OCI-LY7 (cell line): ENCODE data around the gene METTL1. TPM values are rescaled to one million over a fixed set of nuclear protein-coding genes. Genes with fewer than 3 reads are reported as not detected.

ENCODE experiments used
- BruUV-seq: library from RNA; stranded (reverse); fragments of 400-500 nt; replicated peaks from 2 replicates; lab custom pipeline; 2021; lab: Mats Ljungman, UMichigan
- CTCF ChIA-PET: fragments of 300-600 bp; sonication (Branson Sonifier 250); formaldehyde crosslinking; loops from one replicate; lab custom pipeline; 2022; ENCODE audit warnings: antibody characterized with exemption; ENCODE audit not compliant: unreplicated experiment; lab: Charles Lee
- POLR2A ChIA-PET: fragments of 300-600 bp; sonication (Branson Sonifier 250); formaldehyde crosslinking; loops from one replicate; lab custom pipeline; 2022; ENCODE audit warnings: antibody characterized with exemption; lab: Charles Lee
- DNase-seq: peaks from one replicate; pipeline ENCODE4 v3.0.0-alpha.2; 2015; ENCODE audit warnings: low spot score
- H2AFZ ChIP-seq: fragments of 200-600 bp; sonication (generic), shearing (Covaris generic); 2 replicates; pipeline ENCODE4 v1.6.1; 2014; ENCODE audit warnings: mild to moderate bottlenecking, antibody characterized with exemption, low read length, moderate library complexity
- H3K27ac ChIP-seq: fragments of 200-600 bp; sonication (generic); 2 replicates; pipeline ENCODE4 v1.5.1; 2014; ENCODE audit warnings: mixed run types, low read depth, mild to moderate bottlenecking, moderate library complexity, low read length, inconsistent platforms; ENCODE audit not compliant: poor library complexity, severe bottlenecking
- H3K36me3 ChIP-seq: fragments of 200-600 bp; sonication (generic); 2 replicates; pipeline ENCODE4 v1.6.1; 2014; ENCODE audit warnings: mild to moderate bottlenecking, antibody characterized with exemption, low read length, moderate library complexity, mixed read lengths; ENCODE audit not compliant: insufficient read depth
- H3K4me1 ChIP-seq: fragments of 200-600 bp; sonication (generic); 2 replicates; pipeline ENCODE4 v1.5.1; 2014; ENCODE audit warnings: mild to moderate bottlenecking, low read length; ENCODE audit not compliant: insufficient read depth, poor library complexity, severe bottlenecking
- H3K4me2 ChIP-seq: fragments of 200-600 bp; sonication (generic); 2 replicates; pipeline ENCODE4 v1.6.1; 2014; ENCODE audit warnings: mild to moderate bottlenecking, low read length
- H3K4me3 ChIP-seq: fragments of 200-600 bp; sonication (generic); 2 replicates; pipeline ENCODE4 v1.5.1; 2014; ENCODE audit warnings: mild to moderate bottlenecking, low read depth, low read length; ENCODE audit not compliant: poor library complexity, severe bottlenecking
- H3K79me2 ChIP-seq: fragments of 200-600 bp; sonication (generic); 2 replicates; pipeline ENCODE4 v1.6.1; 2016; ENCODE audit warnings: low read depth, mild to moderate bottlenecking, low read length, moderate library complexity, mixed read lengths; ENCODE audit not compliant: insufficient read depth
- H3K9me2 ChIP-seq: fragments of 200-600 bp; sonication (generic); 2 replicates; pipeline ENCODE4 v1.6.1; 2016; ENCODE audit warnings: mild to moderate bottlenecking, low read length, mixed read lengths; ENCODE audit not compliant: insufficient read depth
- H3K9me3 ChIP-seq: fragments of 200-600 bp; sonication (generic); 2 replicates; pipeline ENCODE4 v1.6.1; 2014; ENCODE audit warnings: mild to moderate bottlenecking, mixed run types, low read length, mixed read lengths
- H4K20me1 ChIP-seq: fragments of 200-600 bp; sonication (generic); 2 replicates; pipeline ENCODE4 v1.6.1; 2014; ENCODE audit warnings: mild to moderate bottlenecking, antibody characterized with exemption, low read length, moderate library complexity, mixed read lengths; ENCODE audit not compliant: insufficient read depth
- EZH2phosphoT487 ChIP-seq: fragments of 200-600 bp; sonication (generic); IDR thresholded peaks from 2 replicates; pipeline ENCODE4 v1.6.1; 2018; ENCODE audit warnings: low read depth, borderline replicate concordance, mild to moderate bottlenecking, mixed run types, antibody characterized with exemption, low read length, moderate library complexity, mixed read lengths
- intact Hi-C: fragments of 100-400 bp; cut with micrococcal nuclease; formaldehyde crosslinking; loops from one replicate; pipeline ENCODE4 v1.10.0; 2022; ENCODE audit not compliant: unreplicated experiment
- total RNA-seq, 2 experiments: library from RNA; depleted of rRNA in 1 of 2; stranded (reverse); fragments of >200 nt in 1 of 2; shearing (Covaris generic) in 1 of 2; gene quantifications; 2 replicates each; pipeline ENCODE4 v1.2.3, GENCODE V29; 2014 to 2022
- TF ChIP-seq, protein P1 (sequence below): fragments of 200-600 bp; sonication (generic); conservative IDR thresholded peaks from 2 replicates; pipeline ENCODE4 v1.5.1; 2014; ENCODE audit warnings: mild to moderate bottlenecking, antibody characterized with exemption, low read length, moderate library complexity, mixed read lengths

METTL1 gene
- total RNA-seq, 2 experiments from 2014 or later, result 22.2 to 23.6 TPM

DNA sequence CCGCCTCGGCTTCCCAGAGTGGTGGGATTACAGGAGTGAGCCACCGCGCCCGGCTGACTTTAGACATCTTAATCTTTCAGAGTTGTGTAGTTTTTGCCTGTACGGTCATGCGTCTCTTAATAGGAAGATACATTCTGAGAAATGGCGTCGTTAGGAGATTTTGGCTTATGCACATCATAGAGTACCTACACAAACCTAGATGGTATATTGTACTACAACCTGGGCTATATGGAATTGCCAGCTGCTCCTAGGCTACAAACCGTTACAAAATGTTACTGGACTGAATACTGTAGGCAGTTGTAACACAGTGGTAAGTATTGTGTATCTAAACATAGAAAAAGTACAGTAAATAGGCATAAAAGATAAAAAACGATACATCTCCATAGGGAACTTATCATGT is 12.0 kb upstream of the METTL1 start:
- no peak for DNase-seq
- intact Hi-C loops, result loop anchor here (5.0 kb wide), 1 partner anchor 123 kb away; no protein-coding TSS in a partner anchor
- Histone ChIP-seq H3K9me3 (no peaks in the 10 kb centered on the region), H3K36me3 (peaks cover 46% of the 10 kb centered on the region), H3K4me2 (peak overlapping the region; percentile 56), H3K79me2 (peaks cover 25% of the 10 kb centered on the region), H4K20me1 (no peaks in the 10 kb centered on the region), H3K27ac (no peak overlapping the region), H3K4me3 (no peak overlapping the region), H3K4me1 (peaks cover 20% of the 10 kb centered on the region), H2AFZ (no peak overlapping the region), H3K9me2 (no peaks in the 10 kb centered on the region)
- TF ChIP-seq, protein P1, sequence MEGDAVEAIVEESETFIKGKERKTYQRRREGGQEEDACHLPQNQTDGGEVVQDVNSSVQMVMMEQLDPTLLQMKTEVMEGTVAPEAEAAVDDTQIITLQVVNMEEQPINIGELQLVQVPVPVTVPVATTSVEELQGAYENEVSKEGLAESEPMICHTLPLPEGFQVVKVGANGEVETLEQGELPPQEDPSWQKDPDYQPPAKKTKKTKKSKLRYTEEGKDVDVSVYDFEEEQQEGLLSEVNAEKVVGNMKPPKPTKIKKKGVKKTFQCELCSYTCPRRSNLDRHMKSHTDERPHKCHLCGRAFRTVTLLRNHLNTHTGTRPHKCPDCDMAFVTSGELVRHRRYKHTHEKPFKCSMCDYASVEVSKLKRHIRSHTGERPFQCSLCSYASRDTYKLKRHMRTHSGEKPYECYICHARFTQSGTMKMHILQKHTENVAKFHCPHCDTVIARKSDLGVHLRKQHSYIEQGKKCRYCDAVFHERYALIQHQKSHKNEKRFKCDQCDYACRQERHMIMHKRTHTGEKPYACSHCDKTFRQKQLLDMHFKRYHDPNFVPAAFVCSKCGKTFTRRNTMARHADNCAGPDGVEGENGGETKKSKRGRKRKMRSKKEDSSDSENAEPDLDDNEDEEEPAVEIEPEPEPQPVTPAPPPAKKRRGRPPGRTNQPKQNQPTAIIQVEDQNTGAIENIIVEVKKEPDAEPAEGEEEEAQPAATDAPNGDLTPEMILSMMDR, result no peak
- TF ChIP-seq EZH2phosphoT487, result no peak
- TSS peak; percentile 77 for BruUV-seq
- POLR2A ChIA-PET, result interaction anchor here (0.8 to 1.2 kb wide), 3 partner anchors 11 to 19 kb away, joined by 3 to 5 read pairs (median 3); partner anchors contain the start of genes EEF1AKMT3 and METTL1
- CTCF ChIA-PET, result no interaction called here

DNA sequence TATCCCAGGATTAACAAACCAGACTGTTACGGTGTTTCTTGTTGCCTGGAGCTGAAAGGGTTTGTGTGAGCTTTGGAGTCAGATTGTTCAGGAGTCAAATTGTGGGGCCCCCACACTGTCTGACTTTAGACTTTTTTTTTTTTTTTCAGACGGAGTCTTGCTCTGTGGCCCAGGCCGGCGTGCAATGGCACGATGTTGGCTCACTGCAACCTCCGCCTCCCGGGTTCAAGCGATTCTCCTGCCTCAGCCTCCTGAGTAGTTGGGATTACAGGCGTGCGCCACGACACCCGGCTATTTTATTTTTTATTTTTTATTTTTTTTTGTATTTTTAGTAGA is 11.5 kb upstream of the METTL1 start:
- no peak for DNase-seq
- Histone ChIP-seq H3K9me3 (no peaks in the 10 kb centered on the region), H3K9me2 (no peaks in the 10 kb centered on the region), H3K4me3 (peak overlapping the region; percentile 95), H3K79me2 (peaks cover 25% of the 10 kb centered on the region), H3K4me1 (peaks cover 20% of the 10 kb centered on the region), H3K4me2 (peak overlapping the region; percentile 92), H3K27ac (no peak overlapping the region), H4K20me1 (no peaks in the 10 kb centered on the region), H3K36me3 (peaks cover 42% of the 10 kb centered on the region), H2AFZ (no peak overlapping the region)
- POLR2A ChIA-PET, result interaction anchor here (0.6 to 1.5 kb wide), 6 partner anchors 10 to 126 kb away, joined by 3 to 4 read pairs (median 3); partner anchors contain the start of genes EEF1AKMT3 and METTL1
- CTCF ChIA-PET, result interaction anchor here (0.8 kb wide), 1 partner anchor 11 kb away, joined by 4 read pairs; no protein-coding TSS in a partner anchor
- TF ChIP-seq, protein P1, result no peak
- TF ChIP-seq EZH2phosphoT487, result no peak
- BruUV-seq, result no TSS peak
- intact Hi-C loops, result loop anchor here (5.0 kb wide), 1 partner anchor 124 kb away; no protein-coding TSS in a partner anchor
